H9 (cell line): ENCODE measurements around the gene DOC2B. TPM values are rescaled to one million over a fixed set of nuclear protein-coding genes. Genes with fewer than 3 reads are reported as not detected.
A peak's percentile ranks its signal among the peaks of the same experiment; 100 is the strongest.
"Not testable (repeated sequence)": the region's sequence is repeated elsewhere in the genome, so short reads cannot be mapped to it uniquely, and the experiment has no call there.

Experiments used
- DNase-seq: peaks from one replicate; pipeline ENCODE4 v3.0.0-alpha.2; 2017
- H2AFZ ChIP-seq: one replicate; pipeline ENCODE4 v1.6.1; 2013; ENCODE audit warnings: mild to moderate bottlenecking, low read length, control low read depth, moderate library complexity
- H2AK5ac ChIP-seq: 2 replicates; pipeline ENCODE4 v1.6.1; 2013; ENCODE audit warnings: low read length, control low read depth, mixed read lengths; ENCODE audit not compliant: insufficient read length
- H2BK120ac ChIP-seq: one replicate; pipeline ENCODE4 v1.6.1; 2013; ENCODE audit warnings: low read depth, mild to moderate bottlenecking, low read length, control low read depth, inconsistent platforms; ENCODE audit not compliant: poor library complexity, severe bottlenecking
- H2BK12ac ChIP-seq: 2 replicates; pipeline ENCODE4 v1.6.1; 2013; ENCODE audit warnings: low read length, control low read depth, mixed read lengths, low read depth; ENCODE audit not compliant: insufficient read length
- H2BK15ac ChIP-seq: 2 replicates; pipeline ENCODE4 v1.6.1; 2013; ENCODE audit warnings: low read depth, low read length, control low read depth
- H2BK20ac ChIP-seq: one replicate; pipeline ENCODE4 v1.6.1; 2013; ENCODE audit warnings: low read depth, mild to moderate bottlenecking, low read length, control low read depth, inconsistent platforms; ENCODE audit not compliant: poor library complexity, severe bottlenecking
- H2BK5ac ChIP-seq: 2 replicates; pipeline ENCODE4 v1.6.1; 2013; ENCODE audit warnings: low read length, control low read depth, mixed read lengths; ENCODE audit not compliant: insufficient read length
- H3K14ac ChIP-seq: 2 replicates; pipeline ENCODE4 v1.6.1; 2013; ENCODE audit warnings: low read length, control low read depth; ENCODE audit not compliant: insufficient read depth
- H3K18ac ChIP-seq: 2 replicates; pipeline ENCODE4 v1.6.1; 2013; ENCODE audit warnings: low read depth, mild to moderate bottlenecking, mixed read lengths, low read length, control low read depth; ENCODE audit not compliant: insufficient read length
- H3K23ac ChIP-seq: 2 replicates; pipeline ENCODE4 v1.6.1; 2013; ENCODE audit warnings: low read length, control low read depth, mixed read lengths, low read depth; ENCODE audit not compliant: insufficient read length
- H3K23me2 ChIP-seq: 2 replicates; pipeline ENCODE4 v1.6.1; 2013; ENCODE audit warnings: low read depth, mild to moderate bottlenecking, mixed read lengths, low read length, control low read depth; ENCODE audit not compliant: insufficient read length, poor library complexity, severe bottlenecking
- H3K27ac ChIP-seq: 2 replicates; pipeline ENCODE4 v1.5.1; 2013; ENCODE audit warnings: low read length, control low read depth, mixed read lengths, low read depth; ENCODE audit not compliant: insufficient read length
- H3K27me3 ChIP-seq: 2 replicates; pipeline ENCODE4 v1.6.1; 2013; ENCODE audit warnings: low read length, control low read depth, inconsistent platforms; ENCODE audit not compliant: insufficient read depth
- H3K4ac ChIP-seq: 2 replicates; pipeline ENCODE4 v1.6.1; 2013; ENCODE audit warnings: low read depth, mild to moderate bottlenecking, control low read depth, inconsistent platforms, low read length, moderate library complexity
- H3K4me1 ChIP-seq: 2 replicates; pipeline ENCODE4 v1.6.1; 2013; ENCODE audit warnings: low read length, control low read depth, inconsistent platforms; ENCODE audit not compliant: insufficient read depth
- H3K4me2 ChIP-seq: 2 replicates; pipeline ENCODE4 v1.6.1; 2013; ENCODE audit warnings: low read length, control low read depth, mixed read lengths; ENCODE audit not compliant: insufficient read length, insufficient read depth
- H3K56ac ChIP-seq: 2 replicates; pipeline ENCODE4 v1.6.1; 2013; ENCODE audit warnings: low read depth, mild to moderate bottlenecking, mixed read lengths, low read length, control low read depth; ENCODE audit not compliant: insufficient read length
- H3K79me1 ChIP-seq: 2 replicates; pipeline ENCODE4 v1.6.1; 2013; ENCODE audit warnings: low read depth, mild to moderate bottlenecking, moderate library complexity, low read length, control low read depth, inconsistent platforms; ENCODE audit not compliant: insufficient read depth, poor library complexity, severe bottlenecking
- H3K79me2 ChIP-seq: 2 replicates; pipeline ENCODE4 v1.6.1; 2013; ENCODE audit warnings: low read length, control low read depth, inconsistent platforms; ENCODE audit not compliant: insufficient read depth
- H3K9ac ChIP-seq: 2 replicates; pipeline ENCODE4 v1.6.1; 2013; ENCODE audit warnings: low read length, control low read depth, mixed read lengths; ENCODE audit not compliant: insufficient read length; ENCODE audit errors: extremely low read depth
- H3K9me3 ChIP-seq: one replicate; pipeline ENCODE4 v1.6.1; 2013; ENCODE audit warnings: low read depth, low read length, inconsistent platforms; ENCODE audit not compliant: control insufficient read depth
- H3T11ph ChIP-seq: one replicate; pipeline ENCODE4 v1.6.1; 2013; ENCODE audit warnings: mild to moderate bottlenecking, low read length, control low read depth, inconsistent platforms
- H4K20me1 ChIP-seq: one replicate; pipeline ENCODE4 v1.6.1; 2013; ENCODE audit not compliant: control insufficient read depth, insufficient read length, insufficient read depth
- H4K5ac ChIP-seq: 2 replicates; pipeline ENCODE4 v1.6.1; 2013; ENCODE audit warnings: low read depth, mild to moderate bottlenecking, mixed read lengths, low read length, control low read depth; ENCODE audit not compliant: insufficient read length
- H4K8ac ChIP-seq: replicated peaks from 2 replicates; pipeline ENCODE4 v1.6.1; 2013; ENCODE audit warnings: low read length, control low read depth, mixed read lengths, low read depth; ENCODE audit not compliant: insufficient read length
- H4K91ac ChIP-seq: 2 replicates; pipeline ENCODE4 v1.6.1; 2013; ENCODE audit warnings: low read depth, mild to moderate bottlenecking, moderate library complexity, mixed read lengths, low read length, control low read depth; ENCODE audit not compliant: insufficient read length
- H3K27ac Mint-ChIP-seq, 3 experiments: 2 replicates in 2 of 3; 3 replicates in 1 of 3; pipeline ENCODE4 v1.8.0; 2020 to 2021; ENCODE audit warnings: mixed read lengths in 3 of 3, mild to moderate bottlenecking in 1 of 3, moderate library complexity in 1 of 3
- H3K27me3 Mint-ChIP-seq: 2 replicates; pipeline ENCODE4 v1.8.0; 2021; ENCODE audit warnings: low read depth, mild to moderate bottlenecking, moderate library complexity, mixed read lengths
- H3K36me3 Mint-ChIP-seq, 3 experiments: 2 replicates in 2 of 3; 3 replicates in 1 of 3; pipeline ENCODE4 v1.8.0; 2020 to 2021; ENCODE audit warnings: low read depth in 3 of 3, mixed read lengths in 3 of 3; ENCODE audit not compliant: insufficient read depth in 1 of 3
- H3K4me1 Mint-ChIP-seq, 2 experiments: 2 replicates each; pipeline ENCODE4 v1.8.0; 2020; ENCODE audit warnings: mixed read lengths in 2 of 2
- H3K4me3 Mint-ChIP-seq, 2 experiments: 2 replicates in 1 of 2; 3 replicates in 1 of 2; pipeline ENCODE4 v1.8.0; 2020 to 2021; ENCODE audit warnings: mild to moderate bottlenecking in 2 of 2, mixed read lengths in 2 of 2, moderate library complexity in 1 of 2
- H3K9me3 Mint-ChIP-seq, 2 experiments: 2 replicates in 1 of 2; 3 replicates in 1 of 2; pipeline ENCODE4 v1.8.0; 2020; ENCODE audit warnings: mild to moderate bottlenecking in 2 of 2, mixed read lengths in 2 of 2, moderate library complexity in 1 of 2
- WGBS: extraction: QIAGEN DNeasy Blood & Tissue Kit; methylation state at CpG from one replicate; pipeline ENCODE4 v1.1.7; 2013; ENCODE audit warnings: missing lambda C conversion rate, low lambda C conversion rate, mixed read lengths; ENCODE audit not compliant: insufficient read length; ENCODE audit errors: extremely low coverage; 5-methylcytosine and 5-hydroxymethylcytosine counted together
- total RNA-seq: library from RNA; stranded (reverse); gene quantifications from 2 replicates; pipeline ENCODE4 v1.2.1, GENCODE V29; 2021
- TF ChIP-seq, protein P1 (sequence below): fragments of 200-600 bp; sonication (generic); conservative IDR thresholded peaks from 3 replicates; pipeline ENCODE4 v1.8.0; 2021; ENCODE audit warnings: antibody characterized with exemption, mild to moderate bottlenecking

DOC2B gene
- total RNA-seq, 1 experiment from 2014 or later, result 2.1 TPM

DNA sequence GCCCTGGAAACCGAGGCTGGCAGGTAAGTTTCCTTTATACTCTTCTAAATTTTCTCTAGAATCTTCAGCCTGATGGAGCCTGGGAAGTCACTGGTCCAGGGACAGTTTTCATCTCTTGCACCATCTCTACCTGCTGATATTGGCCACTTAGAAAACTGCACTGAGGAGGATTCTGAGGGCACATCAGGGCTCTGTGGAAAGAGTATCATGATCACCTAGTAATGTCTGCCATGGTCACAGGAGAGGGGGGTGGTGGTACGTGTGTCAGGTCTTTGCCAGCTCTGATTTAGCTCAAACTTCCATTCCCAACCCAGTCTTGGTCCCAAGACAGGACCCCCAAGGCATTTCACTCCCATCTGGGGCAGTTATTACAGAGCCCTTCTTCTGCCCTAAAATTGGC, 35.2 kb upstream of the DOC2B start:
- Histone ChIP-seq H3K79me2 (no peaks in the 10 kb centered on the region), H3K23ac (no peak overlapping the region), H3K4ac (no peak overlapping the region), H3K9ac (no peak overlapping the region), H2AK5ac (no peak overlapping the region), H2BK5ac (no peak overlapping the region), H2BK120ac (no peak overlapping the region), H2BK15ac (no peak overlapping the region), H4K91ac (no peak overlapping the region), H3K9me3 (no peaks in the 10 kb centered on the region), H3K14ac (no peak overlapping the region), H4K5ac (no peak overlapping the region), H2AFZ (peak overlapping the region; percentile 2), H3K27ac (no peak overlapping the region), H3K4me2 (no peak overlapping the region), H3K27me3 (no peaks in the 10 kb centered on the region), H3T11ph (no peak overlapping the region), H3K4me1 (no peaks in the 10 kb centered on the region), H3K18ac (no peak overlapping the region), H3K79me1 (no peaks in the 10 kb centered on the region), H4K8ac (no peak overlapping the region), H4K20me1 (no peaks in the 10 kb centered on the region), H3K23me2 (no peaks in the 10 kb centered on the region), H3K56ac (no peak overlapping the region), H2BK12ac (no peak overlapping the region), H2BK20ac (no peak overlapping the region)
- no peak for DNase-seq
- no CpG with 5 or more reads among the region's 2 CpGs for WGBS
- H3K36me3 Mint-ChIP-seq, result no peaks in the 10 kb centered on the region; a peak in 1 of 7 replicates
- H3K9me3 Mint-ChIP-seq, result no peaks in the 10 kb centered on the region
- H3K4me3 Mint-ChIP-seq, result no peak overlapping the region
- peaks cover 0 to 8% of the 10 kb centered on the region in 2 experiments; a peak in 3 of 4 replicates for H3K4me1 Mint-ChIP-seq
- TF ChIP-seq, protein P1, sequence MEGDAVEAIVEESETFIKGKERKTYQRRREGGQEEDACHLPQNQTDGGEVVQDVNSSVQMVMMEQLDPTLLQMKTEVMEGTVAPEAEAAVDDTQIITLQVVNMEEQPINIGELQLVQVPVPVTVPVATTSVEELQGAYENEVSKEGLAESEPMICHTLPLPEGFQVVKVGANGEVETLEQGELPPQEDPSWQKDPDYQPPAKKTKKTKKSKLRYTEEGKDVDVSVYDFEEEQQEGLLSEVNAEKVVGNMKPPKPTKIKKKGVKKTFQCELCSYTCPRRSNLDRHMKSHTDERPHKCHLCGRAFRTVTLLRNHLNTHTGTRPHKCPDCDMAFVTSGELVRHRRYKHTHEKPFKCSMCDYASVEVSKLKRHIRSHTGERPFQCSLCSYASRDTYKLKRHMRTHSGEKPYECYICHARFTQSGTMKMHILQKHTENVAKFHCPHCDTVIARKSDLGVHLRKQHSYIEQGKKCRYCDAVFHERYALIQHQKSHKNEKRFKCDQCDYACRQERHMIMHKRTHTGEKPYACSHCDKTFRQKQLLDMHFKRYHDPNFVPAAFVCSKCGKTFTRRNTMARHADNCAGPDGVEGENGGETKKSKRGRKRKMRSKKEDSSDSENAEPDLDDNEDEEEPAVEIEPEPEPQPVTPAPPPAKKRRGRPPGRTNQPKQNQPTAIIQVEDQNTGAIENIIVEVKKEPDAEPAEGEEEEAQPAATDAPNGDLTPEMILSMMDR, result no peak
- H3K27ac Mint-ChIP-seq, result no peak overlapping the region
- H3K27me3 Mint-ChIP-seq, result no peaks in the 10 kb centered on the region; the same call in 1 of the 2 replicates

DNA sequence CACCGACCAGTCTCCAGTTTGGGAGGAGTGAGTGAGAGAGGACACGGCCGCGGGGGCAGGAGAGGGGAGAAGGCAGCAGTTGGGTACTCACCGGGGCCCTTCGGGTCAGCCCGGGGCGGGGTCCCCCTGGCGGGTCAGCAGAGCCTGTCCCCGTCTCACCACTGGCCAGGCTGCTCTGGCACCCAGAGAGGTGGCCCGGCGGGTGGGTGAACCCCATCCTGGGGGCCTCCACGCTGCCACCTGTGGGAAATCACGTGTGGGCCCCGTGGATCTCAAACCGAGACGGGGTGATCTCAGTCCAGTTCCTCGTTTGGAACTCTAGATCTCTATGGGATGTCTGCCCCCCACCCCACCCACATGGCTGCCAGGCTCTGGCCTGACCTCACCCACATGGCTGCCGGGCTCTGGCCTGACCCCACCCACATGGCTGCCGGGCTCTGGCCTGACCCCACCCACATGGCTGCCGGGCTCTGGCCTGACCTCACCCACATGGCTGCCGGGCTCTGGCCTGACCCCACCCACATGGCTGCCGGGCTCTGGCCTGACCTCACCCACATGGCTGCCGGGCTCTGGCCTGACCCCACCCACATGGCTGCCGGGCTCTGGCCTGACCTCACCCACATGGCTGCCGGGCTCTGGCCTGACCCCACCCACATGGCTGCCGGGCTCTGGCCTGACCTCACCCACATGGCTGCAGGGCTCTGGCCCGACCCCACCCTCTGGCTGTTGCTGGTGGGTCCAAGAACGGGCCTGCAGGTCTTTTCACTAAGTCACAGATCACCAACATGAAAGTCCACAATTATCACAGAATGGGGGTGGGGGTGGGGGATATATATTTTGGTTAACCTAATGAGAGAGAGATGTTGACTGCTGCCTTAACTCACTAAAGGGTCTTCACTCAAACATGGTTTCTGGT, 34.4 kb upstream of the DOC2B start:
- H3K23ac ChIP-seq, H3K14ac ChIP-seq, H3K4me2 ChIP-seq, H3K27me3 Mint-ChIP-seq, H3K4me3 Mint-ChIP-seq, H2AK5ac ChIP-seq, H3K56ac ChIP-seq, H2BK15ac ChIP-seq, H2BK5ac ChIP-seq, H3K27ac Mint-ChIP-seq, H3K4ac ChIP-seq, H3K4me1 ChIP-seq, H4K91ac ChIP-seq, H2BK120ac ChIP-seq, H4K20me1 ChIP-seq, H3K4me1 Mint-ChIP-seq, H3K36me3 Mint-ChIP-seq, H4K8ac ChIP-seq, H2BK20ac ChIP-seq, H3K27me3 ChIP-seq, H3K79me2 ChIP-seq, H2BK12ac ChIP-seq, H3K27ac ChIP-seq, H3K23me2 ChIP-seq, H4K5ac ChIP-seq, H3K9me3 ChIP-seq, H3K9ac ChIP-seq, H3K79me1 ChIP-seq, H3T11ph ChIP-seq, H3K9me3 Mint-ChIP-seq: not testable (repeated sequence)
- Histone ChIP-seq H3K18ac (peak overlapping the region; percentile 18), H2AFZ (peak overlapping the region; percentile 2)
- no CpG with 5 or more reads among the region's 29 CpGs for WGBS
- peak; percentile 71 for DNase-seq
